Panc1 (cell line): ENCODE results near the gene ANKLE2. TPM values are rescaled to one million over a fixed set of nuclear protein-coding genes. Genes with fewer than 3 reads are reported as not detected.

Experiments used
- ATAC-seq: fragments of 200-7000 bp; cut with Tn5 transposase; 2 replicates; pipeline ENCODE4 v1.9.1; 2020; ENCODE audit warnings: mild to moderate bottlenecking, moderate library complexity
- BruUV-seq: library from RNA; stranded (reverse); fragments of 400-500 nt; replicated peaks from 2 replicates; lab custom pipeline; 2021; lab: Mats Ljungman, UMichigan
- CTCF ChIA-PET: fragments of 300-600 bp; sonication (Branson Sonifier 250); formaldehyde crosslinking; loops from one replicate; lab custom pipeline; 2022; ENCODE audit warnings: antibody characterized with exemption; lab: Charles Lee
- POLR2A ChIA-PET: fragments of 300-600 bp; sonication (Branson Sonifier 250); formaldehyde crosslinking; loops from one replicate; lab custom pipeline; 2022; ENCODE audit warnings: antibody characterized with exemption; lab: Charles Lee
- DNase-seq: peaks from one replicate; pipeline ENCODE4 v3.0.0-alpha.2; 2010; ENCODE audit warnings: low read depth, low spot score
- H3K27ac ChIP-seq: 2 replicates; pipeline ENCODE4 v1.5.1; 2011; ENCODE audit warnings: mild to moderate bottlenecking, low read length, inconsistent platforms
- H3K27me3 ChIP-seq: fragments of 200-500 bp; sonication (Bioruptor generic); 2 replicates; pipeline ENCODE4 v1.6.0; 2014; ENCODE audit warnings: low read length, inconsistent platforms; ENCODE audit not compliant: control insufficient read depth, insufficient read depth
- H3K36me3 ChIP-seq: fragments of 200-500 bp; sonication (Bioruptor generic); 2 replicates; pipeline ENCODE4 v1.5.1; 2014; ENCODE audit warnings: inconsistent platforms, mild to moderate bottlenecking, low read length, moderate library complexity; ENCODE audit not compliant: control insufficient read depth, insufficient read depth
- H3K4me1 ChIP-seq: 2 replicates; pipeline ENCODE4 v1.5.1; 2011; ENCODE audit warnings: inconsistent platforms, mild to moderate bottlenecking, low read length, moderate library complexity; ENCODE audit not compliant: control insufficient read depth, insufficient read depth
- H3K4me3 ChIP-seq, 2 experiments: 2 replicates each; pipeline ENCODE4 v1.5.1; 2011 to 2012; ENCODE audit warnings: low read depth in 2 of 2, low read length in 2 of 2, mild to moderate bottlenecking in 2 of 2, inconsistent platforms in 1 of 2, moderate library complexity in 1 of 2
- H3K9me3 ChIP-seq: fragments of 200-500 bp; sonication (Bioruptor generic); 2 replicates; pipeline ENCODE4 v1.5.1; 2014; ENCODE audit warnings: low read depth, mild to moderate bottlenecking, inconsistent platforms, low read length, moderate library complexity; ENCODE audit not compliant: control insufficient read depth, insufficient read depth
- CTCF ChIP-seq: fragments of 450-650 bp; IDR thresholded peaks from 2 replicates; pipeline ENCODE4 v1.5.1; 2017; ENCODE audit warnings: mild to moderate bottlenecking
- POLR2AphosphoS5 ChIP-seq: IDR thresholded peaks from 2 replicates; pipeline ENCODE4 v1.6.1; 2012; ENCODE audit warnings: mild to moderate bottlenecking, low read depth, low read length, moderate library complexity
- REST ChIP-seq, 2 experiments: IDR thresholded peaks; 2 replicates each; pipeline ENCODE4 v1.6.1; 2011 to 2012; ENCODE audit warnings: low read depth in 2 of 2, control low read depth in 1 of 2, low read length in 1 of 2, mild to moderate bottlenecking in 1 of 2, moderate library complexity in 1 of 2; ENCODE audit not compliant: insufficient read depth in 1 of 2
- SIN3A ChIP-seq: IDR thresholded peaks from 2 replicates; pipeline ENCODE4 v1.6.1; 2012; ENCODE audit warnings: low read depth, mild to moderate bottlenecking, low read length, moderate library complexity, borderline replicate concordance; ENCODE audit not compliant: insufficient read depth
- TCF7L2 ChIP-seq: IDR thresholded peaks from 2 replicates; pipeline ENCODE4 v1.6.1; 2011; ENCODE audit warnings: mild to moderate bottlenecking, low read depth, low read length, inconsistent platforms
- in situ Hi-C: cut with HindIII; loops from 2 replicates; pipeline ENCODE4 v1.10.0; 2016; ENCODE audit warnings: low sequenced_read_pairs, low pct_unique_long_range_greater_than_20kb
- intact Hi-C: fragments of 100-400 bp; cut with micrococcal nuclease; formaldehyde crosslinking; loops from one replicate; pipeline ENCODE4 v1.10.0; 2022; ENCODE audit not compliant: unreplicated experiment
- total RNA-seq: library from RNA; stranded (reverse); gene quantifications from one replicate; pipeline ENCODE4 v1.2.1, GENCODE V29; 2021; ENCODE audit not compliant: unreplicated experiment

Gene ANKLE2
- total RNA-seq, 1 experiment from 2014 or later, result 88.7 TPM

- no peak for ATAC-seq
- in situ Hi-C loops, result no loop called here
- CTCF ChIA-PET, result no interaction called here
These were observed 34.4 kb downstream of the ANKLE2 start for GRCh38 chr12:132727091-132727794.

GRCh38 chr12:132726386-132726785 lies 35.2 kb downstream of the ANKLE2 start:
- Histone ChIP-seq H3K27me3 (no peaks in the 10 kb centered on the region), H3K9me3 (no peaks in the 10 kb centered on the region), H3K4me3 (no peak overlapping the region), H3K27ac (no peak overlapping the region), H3K36me3 (peaks cover 25% of the 10 kb centered on the region), H3K4me1 (peaks cover 13% of the 10 kb centered on the region)
- no peak for DNase-seq
- CTCF ChIA-PET, result no interaction called here
- TSS peak; percentile 53 for BruUV-seq
- no peak for ATAC-seq
- intact Hi-C loops, result no loop called here
- POLR2A ChIA-PET, result no interaction called here
- TF ChIP-seq REST (IDR thresholded peaks at IDR 0.05; ENCODE audit: insufficient read depth in 1 of 2, low read depth in 2 of 2, low read length in 1 of 2), result no peak
- no peak for TF ChIP-seq SIN3A
- 0 out of 2 replicates have a peak, but pooled peaks have one; percentile 34 for TF ChIP-seq POLR2AphosphoS5
- TF ChIP-seq TCF7L2, result no peak
- no peak for TF ChIP-seq CTCF
- in situ Hi-C loops, result no loop called here

More at GRCh38 chr12:132727091-132727794, 34.4 kb downstream of the ANKLE2 start:
- no peak for DNase-seq
- Histone ChIP-seq H3K4me1 (peaks cover 13% of the 10 kb centered on the region), H3K36me3 (peaks cover 25% of the 10 kb centered on the region), H3K4me3 (no peak overlapping the region), H3K9me3 (no peaks in the 10 kb centered on the region), H3K27ac (no peak overlapping the region), H3K27me3 (no peaks in the 10 kb centered on the region)
- TF ChIP-seq SIN3A (no peak), CTCF (no peak), POLR2AphosphoS5 (no peak), REST (IDR thresholded peaks at IDR 0.05; ENCODE audit: insufficient read depth in 1 of 2, low read depth in 2 of 2, low read length in 1 of 2) (no peak), TCF7L2 (no peak)
- POLR2A ChIA-PET, result no interaction called here
- intact Hi-C loops, result no loop called here
- BruUV-seq, result no TSS peak
